Gastroesophageal sphincter (tissue), 4 donors: ENCODE measurements around the gene DENND1B. TPM values are rescaled to one million over a fixed set of nuclear protein-coding genes. Genes with fewer than 3 reads are reported as not detected.

ENCODE experiments used
- ATAC-seq: fragments of 150-250 bp; one replicate; pipeline ENCODE4 v1.9.1; 2016; ENCODE audit warnings: mild to moderate bottlenecking, moderate library complexity
- H3K27ac ChIP-seq, 4 donors: fragments of 200-600 bp; sonication (generic) in 3 of 4; 1 replicate in 3 of 4; 2 replicates in 1 of 4; pipeline ENCODE4 v1.5.1; 2016 to 2019
- H3K27me3 ChIP-seq: fragments of 200-600 bp; sonication (generic); one replicate; pipeline ENCODE4 v1.5.1; 2019
- H3K36me3 ChIP-seq, 2 donors: fragments of 200-600 bp; sonication (generic); one replicate each; pipeline ENCODE4 v1.5.1; 2019; ENCODE audit warnings: control low read depth in 1 of 2
- H3K4me1 ChIP-seq, 3 donors: fragments of 200-600 bp; sonication (generic); 1 replicate in 2 of 3; 2 replicates in 1 of 3; pipeline ENCODE4 v1.5.1; 2016 to 2019; ENCODE audit warnings: control low read depth in 2 of 3
- H3K4me3 ChIP-seq, 2 donors: fragments of 200-600 bp; sonication (generic); one replicate each; pipeline ENCODE4 v1.5.1; 2019; ENCODE audit warnings: mild to moderate bottlenecking in 1 of 2, moderate library complexity in 1 of 2
- H3K9me3 ChIP-seq, 3 donors: fragments of 200-600 bp; sonication (generic); one replicate each; pipeline ENCODE4 v1.5.1; 2017 to 2019; ENCODE audit warnings: control low read depth in 2 of 3
- CTCF ChIP-seq, 4 experiments: fragments of 200-600 bp in 2 of 4; fragments of 450-650 bp in 2 of 4; sonication (generic) in 1 of 4; IDR thresholded peaks; one replicate each; pipeline ENCODE4 v1.5.1; 2017 to 2019; ENCODE audit warnings: antibody characterized with exemption in 4 of 4, mild to moderate bottlenecking in 2 of 4, moderate library complexity in 2 of 4
- EP300 ChIP-seq: sonication (generic); formaldehyde crosslinking; IDR thresholded peaks from one replicate; pipeline ENCODE4 v1.6.1; 2017; ENCODE audit warnings: antibody characterized with exemption, mild to moderate bottlenecking
- POLR2A ChIP-seq, 2 donors: fragments of 450-650 bp; IDR thresholded peaks; one replicate each; pipeline ENCODE4 v1.6.1; 2017; ENCODE audit warnings: antibody characterized with exemption in 2 of 2, mild to moderate bottlenecking in 2 of 2, moderate library complexity in 1 of 2
- POLR2AphosphoS5 ChIP-seq: sonication (generic); formaldehyde crosslinking; IDR thresholded peaks from one replicate; pipeline ENCODE4 v1.6.1; 2017; ENCODE audit warnings: antibody characterized with exemption
- WGBS, 2 donors: methylation state at CpG; one replicate each; pipeline ENCODE4 v1.1.5; 2018; ENCODE audit warnings: low coverage in 1 of 2; 5-methylcytosine and 5-hydroxymethylcytosine counted together
- total RNA-seq, 4 donors: library from RNA; depleted of rRNA; stranded (reverse); fragments of >200 nt; gene quantifications; one replicate each; pipeline ENCODE4 v1.1.0, GENCODE V29; 2016

The DENND1B gene
- total RNA-seq, 4 donors from 2014 or later: 8.3 to 11.5 (median 8.8) TPM

DNA sequence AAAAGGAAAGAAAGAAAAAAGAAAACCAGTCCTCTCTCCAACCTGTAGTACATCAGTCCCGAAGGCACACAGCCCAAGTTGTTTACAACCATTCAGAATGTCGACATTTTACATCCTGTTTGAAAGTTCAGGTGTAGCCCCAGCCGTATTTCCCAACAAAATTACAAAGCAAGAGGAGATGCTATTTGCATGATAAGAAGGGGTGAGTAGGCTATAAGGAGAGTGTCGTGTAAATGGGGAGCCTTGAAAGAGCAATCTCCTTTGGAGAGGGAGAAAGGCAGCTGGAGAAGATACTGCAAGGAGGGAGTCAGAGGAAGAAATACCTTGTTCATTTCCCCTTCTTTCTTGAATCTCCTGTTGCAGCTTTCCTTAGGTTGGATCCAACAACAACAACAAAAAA, 35.5 kb upstream of the DENND1B start:
- no peaks in the 10 kb centered on the region for H3K4me1 ChIP-seq
- H3K27ac ChIP-seq: no peak overlapping the region
- no peak overlapping the region for H3K4me3 ChIP-seq
- 35 to 39% methylated on average over 4 of the region's 4 CpGs for WGBS, 2 donors
- H3K9me3 ChIP-seq: peaks cover 0 to 9% (median 0%) of the 10 kb centered on the region in 3 donors
- no peak for TF ChIP-seq POLR2AphosphoS5
- no peak for TF ChIP-seq EP300
- TF ChIP-seq CTCF (IDR thresholded peaks at IDR 0.05): no peak
- TF ChIP-seq POLR2A (IDR thresholded peaks at IDR 0.05): no peak
- no peaks in the 10 kb centered on the region for H3K27me3 ChIP-seq
- no peak for ATAC-seq
- no peaks in the 10 kb centered on the region for H3K36me3 ChIP-seq

DNA sequence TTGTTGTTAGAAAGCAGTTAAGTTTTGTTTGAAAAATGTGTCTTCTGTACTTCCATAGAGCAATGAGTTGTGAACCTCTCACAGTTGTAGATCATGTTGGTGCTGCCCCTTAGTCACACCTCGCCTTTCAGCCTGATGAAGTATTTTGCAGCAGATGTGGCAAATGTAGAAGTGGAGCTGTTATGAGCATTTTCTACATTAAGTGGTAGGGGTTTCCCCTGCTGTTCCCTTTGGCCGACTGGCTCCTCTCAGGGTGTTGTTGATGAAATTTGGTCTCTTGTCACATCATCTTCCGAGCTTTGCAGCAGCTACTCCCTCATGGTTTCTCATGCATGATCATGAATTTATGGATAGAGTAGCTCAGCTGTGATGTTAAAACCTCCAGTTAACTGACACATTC, 33.6 kb upstream of the DENND1B start:
- Histone ChIP-seq H3K27me3 (no peaks in the 10 kb centered on the region), H3K27ac (no peak overlapping the region), H3K9me3 (peaks cover 0 to 13% (median 0%) of the 10 kb centered on the region in 3 donors), H3K4me3 (no peak overlapping the region), H3K4me1 (no peaks in the 10 kb centered on the region), H3K36me3 (no peaks in the 10 kb centered on the region)
- WGBS, 2 donors: 43 to 44% methylated on average over 3 of the region's 3 CpGs
- ATAC-seq: no peak
- no peak for TF ChIP-seq POLR2A (IDR thresholded peaks at IDR 0.05)
- TF ChIP-seq POLR2AphosphoS5: no peak
- no peak for TF ChIP-seq CTCF (IDR thresholded peaks at IDR 0.05)

- ATAC-seq: no peak
- H3K9me3 ChIP-seq: peaks cover 0 to 9% (median 0%) of the 10 kb centered on the region in 3 donors
- 29 to 41% methylated on average over 3 to 5 of the region's 5 CpGs for WGBS, 2 donors
Measured at GRCh38 chr1:197807739-197808453, 32.6 kb upstream of the DENND1B start.

DNA sequence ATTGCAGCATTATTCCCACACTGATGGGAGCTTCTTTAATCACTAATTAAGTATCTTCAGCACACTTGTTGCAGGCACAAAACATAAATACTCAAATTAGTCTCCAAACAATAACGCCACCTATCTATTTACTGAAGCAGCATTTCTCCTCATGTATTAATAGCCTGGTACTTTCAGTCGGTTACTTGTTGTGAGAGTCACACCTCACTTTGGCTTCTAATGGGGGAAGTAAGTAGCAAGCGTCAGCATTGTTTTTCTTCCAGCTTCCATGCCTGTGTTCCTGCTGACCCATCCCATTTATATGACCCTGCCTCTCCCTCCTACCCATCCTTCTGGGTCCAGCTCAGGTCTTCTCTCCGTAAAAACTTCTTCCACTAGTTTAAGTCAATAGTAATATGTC, 31.9 kb upstream of the DENND1B start:
- H3K36me3 ChIP-seq: no peaks in the 10 kb centered on the region

More at GRCh38 chr1:197807739-197808453, 32.6 kb upstream of the DENND1B start:
- Histone ChIP-seq H3K27ac (no peak overlapping the region), H3K36me3 (no peaks in the 10 kb centered on the region), H3K4me3 (no peak overlapping the region), H3K4me1 (no peaks in the 10 kb centered on the region), H3K27me3 (no peaks in the 10 kb centered on the region)
- TF ChIP-seq CTCF (IDR thresholded peaks at IDR 0.05) (no peak), POLR2A (IDR thresholded peaks at IDR 0.05) (no peak), EP300 (no peak), POLR2AphosphoS5 (no peak)

More for the DNA sequence above, 31.9 kb upstream of the DENND1B start:
- Histone ChIP-seq H3K27ac (no peak overlapping the region), H3K4me1 (no peaks in the 10 kb centered on the region), H3K4me3 (no peak overlapping the region), H3K27me3 (no peaks in the 10 kb centered on the region), H3K9me3 (peaks cover 0 to 4% (median 0%) of the 10 kb centered on the region in 3 donors)
- TF ChIP-seq CTCF (IDR thresholded peaks at IDR 0.05) (no peak), POLR2A (IDR thresholded peaks at IDR 0.05) (no peak), POLR2AphosphoS5 (no peak), EP300 (no peak)
- ATAC-seq: no peak
- 45 to 69% methylated on average over 4 of the region's 4 CpGs for WGBS, 2 donors
